PC-9 (cell line): ENCODE data around the gene OR6J1.

Experiments
- CTCF ChIP-seq: fragments of 200-600 bp; sonication (generic); conservative IDR thresholded peaks from 2 replicates; pipeline ENCODE4 v1.6.1; 2017; ENCODE audit warnings: mixed run types, antibody characterized with exemption, mild to moderate bottlenecking, moderate library complexity
- EZH2 ChIP-seq: fragments of 200-600 bp; sonication (generic); IDR thresholded peaks from 2 replicates; pipeline ENCODE4 v1.8.0; 2017; ENCODE audit warnings: antibody characterized with exemption, low read depth

- TF ChIP-seq CTCF = no peak
- no peak for TF ChIP-seq EZH2
Observed at GRCh38 chr14:22600027-22600426, 44.1 kb downstream of the OR6J1 start.
